Body of pancreas (tissue), 4 donors: ENCODE results near the gene MIEF1. TPM values are rescaled to one million over a fixed set of nuclear protein-coding genes. Genes with fewer than 3 reads are reported as not detected.
A peak's percentile ranks its signal among the peaks of the same experiment; 100 is the strongest.

Source experiments
- ATAC-seq: fragments of 150-250 bp; one replicate; pipeline ENCODE4 v1.9.1; 2016
- DNase-seq, 4 donors: peaks; one replicate each; pipeline ENCODE4 v3.0.0-alpha.2; 2019
- H3K27ac ChIP-seq, 4 donors: fragments of 200-600 bp; sonication (generic); 1 replicate in 3 of 4; 2 replicates in 1 of 4; pipeline versions ENCODE4 v1.5.1 to v1.6.1; 2016 to 2019; ENCODE audit warnings: mild to moderate bottlenecking in 1 of 4, mixed read lengths in 1 of 4, moderate library complexity in 1 of 4
- H3K27me3 ChIP-seq, 2 donors: fragments of 200-600 bp; sonication (generic); one replicate each; pipeline ENCODE4 v1.6.0; 2016; ENCODE audit warnings: mild to moderate bottlenecking in 1 of 2
- H3K36me3 ChIP-seq, 2 donors: fragments of 200-600 bp; sonication (generic); replicated peaks in 1 of 2; 2 replicates each; pipeline ENCODE4 v1.5.1; 2016; ENCODE audit warnings: low read depth in 2 of 2; ENCODE audit not compliant: insufficient read depth in 1 of 2
- H3K4me1 ChIP-seq: fragments of 200-600 bp; sonication (generic); one replicate; pipeline ENCODE4 v1.6.0; 2016
- H3K4me3 ChIP-seq, 2 donors: fragments of 200-600 bp; sonication (generic); 1 replicate in 1 of 2; 2 replicates in 1 of 2; pipeline ENCODE4 v1.5.1; 2016 to 2019
- H3K9me3 ChIP-seq, 3 donors: fragments of 200-600 bp; sonication (generic); 1 replicate in 2 of 3; 2 replicates in 1 of 3; pipeline ENCODE4 v1.5.1; 2016
- POLR2A ChIP-seq, 3 donors: fragments of 450-650 bp; IDR thresholded peaks; one replicate each; pipeline ENCODE4 v1.6.1; 2016; ENCODE audit warnings: antibody characterized with exemption in 3 of 3, mild to moderate bottlenecking in 2 of 3
- WGBS, 2 donors: methylation state at CpG; one replicate each; pipeline ENCODE4 v1.1.5; 2017; 5-methylcytosine and 5-hydroxymethylcytosine counted together
- intact Hi-C: fragments of 100-400 bp; cut with DNase I; formaldehyde crosslinking; loops from one replicate; pipeline ENCODE4 v1.15.1; 2023
- total RNA-seq, 2 donors: library from RNA; depleted of rRNA; stranded (reverse); fragments of >200 nt; gene quantifications; one replicate each; pipeline ENCODE4 v1.1.0, GENCODE V29; 2016
- TF ChIP-seq, protein P1 (sequence below), 7 experiments: fragments of 450-650 bp in 4 of 7; fragments of 200-600 bp in 3 of 7; sonication (generic) in 3 of 7; IDR thresholded peaks; one replicate each; pipeline ENCODE4 v1.5.1; 2016 to 2019; ENCODE audit warnings: antibody characterized with exemption in 7 of 7

Gene MIEF1
- total RNA-seq, 2 donors from 2014 or later: 9.1 to 14.8 TPM

DNA sequence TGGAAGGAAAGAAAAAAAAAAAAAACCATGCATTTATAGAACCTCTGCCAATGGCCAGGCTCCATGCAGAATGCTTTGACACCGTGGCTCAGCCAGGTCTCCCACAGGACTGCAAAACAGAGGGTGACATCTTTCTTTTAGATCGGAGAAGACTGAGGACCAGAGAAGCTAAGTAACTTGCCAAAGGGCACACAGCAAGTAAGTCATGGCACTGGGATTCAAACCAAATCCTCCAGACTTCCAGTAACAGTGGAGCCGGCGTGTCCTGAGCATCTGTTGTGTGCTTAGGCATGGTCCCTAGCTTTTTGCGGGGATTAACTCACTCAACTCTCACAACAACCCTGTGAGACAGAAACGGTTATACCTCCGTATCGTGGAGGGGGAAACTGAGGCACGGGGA lies 24.5 kb upstream of the MIEF1 start:
- H3K27ac ChIP-seq: no peak overlapping the region
- H3K9me3 ChIP-seq: no peaks in the 10 kb centered on the region
- TF ChIP-seq, protein P1, sequence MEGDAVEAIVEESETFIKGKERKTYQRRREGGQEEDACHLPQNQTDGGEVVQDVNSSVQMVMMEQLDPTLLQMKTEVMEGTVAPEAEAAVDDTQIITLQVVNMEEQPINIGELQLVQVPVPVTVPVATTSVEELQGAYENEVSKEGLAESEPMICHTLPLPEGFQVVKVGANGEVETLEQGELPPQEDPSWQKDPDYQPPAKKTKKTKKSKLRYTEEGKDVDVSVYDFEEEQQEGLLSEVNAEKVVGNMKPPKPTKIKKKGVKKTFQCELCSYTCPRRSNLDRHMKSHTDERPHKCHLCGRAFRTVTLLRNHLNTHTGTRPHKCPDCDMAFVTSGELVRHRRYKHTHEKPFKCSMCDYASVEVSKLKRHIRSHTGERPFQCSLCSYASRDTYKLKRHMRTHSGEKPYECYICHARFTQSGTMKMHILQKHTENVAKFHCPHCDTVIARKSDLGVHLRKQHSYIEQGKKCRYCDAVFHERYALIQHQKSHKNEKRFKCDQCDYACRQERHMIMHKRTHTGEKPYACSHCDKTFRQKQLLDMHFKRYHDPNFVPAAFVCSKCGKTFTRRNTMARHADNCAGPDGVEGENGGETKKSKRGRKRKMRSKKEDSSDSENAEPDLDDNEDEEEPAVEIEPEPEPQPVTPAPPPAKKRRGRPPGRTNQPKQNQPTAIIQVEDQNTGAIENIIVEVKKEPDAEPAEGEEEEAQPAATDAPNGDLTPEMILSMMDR (IDR thresholded peaks at IDR 0.05): no peak
- TF ChIP-seq POLR2A (IDR thresholded peaks at IDR 0.05): no peak
- H3K4me3 ChIP-seq: no peak overlapping the region
- intact Hi-C loops: no loop called here
- DNase-seq: no peak
- H3K27me3 ChIP-seq: no peaks in the 10 kb centered on the region
- 73 to 80% methylated on average over 9 of the region's 9 CpGs for WGBS, 2 donors
- peaks cover 18% of the 10 kb centered on the region for H3K4me1 ChIP-seq
- ATAC-seq: no peak
- H3K36me3 ChIP-seq: no peaks in the 10 kb centered on the region

DNA sequence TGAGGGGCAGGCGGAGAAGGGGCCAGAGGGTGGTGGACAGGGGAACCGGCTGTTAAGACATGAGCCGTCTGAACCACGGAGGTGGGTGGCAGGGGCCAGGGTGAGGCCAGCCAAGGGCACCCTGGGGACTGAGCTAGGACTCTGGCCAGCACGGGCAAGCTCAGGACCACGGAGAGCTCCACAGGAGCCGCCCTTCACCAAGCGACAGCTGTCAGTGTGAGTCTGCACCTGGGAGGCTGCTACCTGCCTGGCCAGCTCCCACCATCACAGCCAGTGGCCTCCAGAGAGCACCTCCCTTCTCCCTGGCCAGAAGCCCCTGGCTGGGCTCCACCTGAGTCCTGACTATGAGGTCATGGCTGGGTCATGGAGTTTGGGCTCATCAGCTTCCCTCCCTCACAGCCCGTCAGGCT lies 23.6 kb upstream of the MIEF1 start:
- no peaks in the 10 kb centered on the region for H3K36me3 ChIP-seq
- H3K9me3 ChIP-seq: no peaks in the 10 kb centered on the region
- TF ChIP-seq POLR2A (IDR thresholded peaks at IDR 0.05): no peak
- TF ChIP-seq, protein P1 (IDR thresholded peaks at IDR 0.05): no peak
- 42 to 70% methylated on average over 2 to 9 of the region's 9 CpGs for WGBS, 2 donors
- peak; percentile 47 for ATAC-seq
- peak in 3 of 4 donors; percentile 45 to 60 (median 48) for DNase-seq
- H3K27me3 ChIP-seq: no peaks in the 10 kb centered on the region
- H3K4me3 ChIP-seq: no peak overlapping the region
- H3K4me1 ChIP-seq: peaks cover 18% of the 10 kb centered on the region
- no peak overlapping the region for H3K27ac ChIP-seq
- intact Hi-C loops: no loop called here

DNA sequence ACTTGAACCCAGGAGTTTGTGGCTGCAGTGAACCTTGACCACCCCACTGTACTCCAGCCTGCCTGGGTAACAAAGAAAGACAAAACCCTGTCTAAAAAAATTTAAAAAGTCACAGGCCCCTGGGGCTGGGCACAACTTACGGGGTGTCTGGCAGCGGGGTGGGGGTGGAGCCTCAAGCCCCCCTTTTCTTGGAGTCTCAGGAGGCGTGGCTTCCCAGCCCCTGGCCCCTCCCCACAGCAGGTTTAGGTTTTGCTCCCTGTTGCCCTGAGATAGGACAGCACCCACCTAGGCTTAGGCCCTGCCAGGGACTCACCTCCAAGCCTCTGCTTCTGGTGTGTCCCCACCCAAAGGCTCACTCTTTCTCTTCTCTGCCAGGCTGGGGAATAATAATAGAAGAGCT lies 22.8 kb upstream of the MIEF1 start:
- WGBS, 2 donors: 70 to 95% methylated on average over 2 to 3 of the region's 3 CpGs
- Histone ChIP-seq H3K4me1 (peaks cover 12% of the 10 kb centered on the region), H3K27ac (no peak overlapping the region), H3K36me3 (no peaks in the 10 kb centered on the region), H3K27me3 (no peaks in the 10 kb centered on the region), H3K9me3 (no peaks in the 10 kb centered on the region), H3K4me3 (no peak overlapping the region)
- intact Hi-C loops: no loop called here
- no peak for DNase-seq
- ATAC-seq: no peak
- TF ChIP-seq, protein P1 (IDR thresholded peaks at IDR 0.05): no peak
- TF ChIP-seq POLR2A (IDR thresholded peaks at IDR 0.05): no peak

DNA sequence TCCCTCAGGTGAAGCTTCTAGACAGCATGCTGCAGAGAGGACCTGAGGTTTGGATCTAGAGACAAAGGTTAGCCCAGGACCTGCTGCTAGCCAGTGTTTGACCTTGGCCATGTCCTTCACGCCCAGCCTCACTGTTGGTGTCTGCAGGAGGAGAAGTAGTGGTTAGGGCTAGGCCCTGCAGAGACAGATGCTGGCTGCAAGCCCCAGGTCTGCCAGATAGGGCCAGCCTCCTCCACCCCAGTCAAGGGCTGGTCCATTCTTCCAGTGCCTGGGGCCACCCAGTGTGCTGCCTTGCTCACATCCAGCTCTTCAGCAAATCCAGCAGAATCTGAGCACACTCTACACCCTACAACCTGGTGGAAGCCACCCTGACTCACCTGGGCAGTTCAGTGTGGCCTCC lies 21.5 kb upstream of the MIEF1 start:
- DNase-seq (no peak), ATAC-seq (no peak)
- TF ChIP-seq, protein P1 (IDR thresholded peaks at IDR 0.05): no peak
- TF ChIP-seq POLR2A (IDR thresholded peaks at IDR 0.05): no peak
- intact Hi-C loops: no loop called here
- 29 to 50% methylated on average over 1 of the region's 1 CpG for WGBS, 2 donors
- no peaks in the 10 kb centered on the region for H3K9me3 ChIP-seq
- H3K4me1 ChIP-seq: no peaks in the 10 kb centered on the region
- no peak overlapping the region for H3K4me3 ChIP-seq
- H3K27me3 ChIP-seq: no peaks in the 10 kb centered on the region
- no peak overlapping the region for H3K27ac ChIP-seq
- H3K36me3 ChIP-seq: no peaks in the 10 kb centered on the region

DNA sequence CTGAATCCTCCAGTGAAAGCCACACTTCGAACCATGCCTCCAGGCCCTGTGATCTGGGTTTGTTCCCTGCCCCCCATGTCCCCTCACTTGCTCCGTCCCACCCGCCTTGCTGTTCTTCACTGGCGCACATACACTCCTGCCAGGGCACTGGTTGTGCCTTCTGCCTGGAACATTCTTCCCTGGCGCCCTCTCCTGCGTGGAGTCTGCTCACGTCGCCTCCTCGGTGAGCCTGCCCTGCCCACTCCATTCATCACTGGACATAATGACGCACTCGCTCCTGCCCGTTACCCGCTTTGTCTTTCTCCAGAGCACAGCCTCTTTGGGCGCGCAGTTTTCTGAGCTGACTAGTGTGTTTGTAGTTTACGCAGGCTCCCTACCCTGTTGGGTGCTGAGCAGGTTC lies 21.0 kb upstream of the MIEF1 start:
- no peak for DNase-seq
- no peak for TF ChIP-seq POLR2A (IDR thresholded peaks at IDR 0.05)
- no peak overlapping the region for H3K27ac ChIP-seq
- H3K4me1 ChIP-seq: no peaks in the 10 kb centered on the region
- 90 to 92% methylated on average over 16 of the region's 16 CpGs for WGBS, 2 donors
- no peak for ATAC-seq
- H3K36me3 ChIP-seq: no peaks in the 10 kb centered on the region
- no peaks in the 10 kb centered on the region for H3K9me3 ChIP-seq
- no peak overlapping the region for H3K4me3 ChIP-seq
- no peaks in the 10 kb centered on the region for H3K27me3 ChIP-seq
- intact Hi-C loops: no loop called here
